ENCODE measurements around the gene PPFIA1.
"Not testable (repeated sequence)": the region's sequence is repeated elsewhere in the genome, so short reads cannot be mapped to it uniquely, and the experiment has no call there.

The PPFIA1 gene

DNA sequence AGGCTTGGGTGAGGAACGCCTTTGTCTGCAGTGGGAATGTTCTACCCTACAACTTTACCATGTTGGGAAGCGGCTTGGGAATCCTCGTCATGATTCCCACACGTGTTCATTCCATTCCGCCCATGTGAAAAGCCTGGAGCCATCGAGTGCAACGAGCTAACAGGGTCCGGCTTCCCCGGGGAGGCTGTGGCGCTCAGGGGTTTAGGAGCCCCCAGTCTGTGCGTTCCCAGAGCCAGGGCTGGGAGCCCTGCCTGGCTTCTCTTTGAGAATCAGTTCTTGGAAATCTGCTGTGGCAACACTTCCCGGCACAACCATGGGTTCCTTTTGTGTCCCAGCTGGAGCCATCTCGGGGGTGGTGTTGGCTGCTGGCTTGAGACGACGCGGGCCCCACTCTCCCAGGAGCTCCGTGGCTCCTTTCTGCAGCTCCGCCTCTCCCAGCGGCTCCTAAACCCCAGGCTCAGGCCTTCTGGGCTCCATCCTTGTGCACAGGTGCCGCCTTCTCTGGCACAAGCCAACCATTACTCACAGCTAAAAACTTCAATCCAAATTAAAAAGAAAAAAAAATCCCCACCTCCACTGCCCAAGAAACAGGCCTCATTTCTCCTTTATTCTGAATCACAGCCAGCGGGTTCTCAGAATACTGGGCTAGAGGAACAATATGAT lies 18.7 kb upstream of the PPFIA1 start:
- Histone ChIP-seq H2BK120ac (ENCODE audit: low read depth, low read length) (no peak overlapping the region), H3K9ac (ENCODE audit: low read length) (no peak overlapping the region), H2BK5ac (ENCODE audit: low read depth, low read length, poor library complexity, severe bottlenecking) (no peak overlapping the region), H2BK12ac (ENCODE audit: low read length in 2 of 2) (no peak overlapping the region), H4K8ac (ENCODE audit: low read length) (no peak overlapping the region), H3K36me3 (ENCODE audit: control insufficient read depth in 1 of 2, insufficient read depth in 2 of 2, low read depth in 1 of 2, low read length in 2 of 2) (no peaks in the 10 kb centered on the region), H3K4me1 (ENCODE audit: control insufficient read depth, insufficient read depth, low read depth, low read length) (peaks cover 13% of the 10 kb centered on the region), H3K9me3 (ENCODE audit: control insufficient read depth, low read length) (no peaks in the 10 kb centered on the region), H3K27ac (ENCODE audit: low read length, poor library complexity, severe bottlenecking) (no peak overlapping the region), H2AFZ (ENCODE audit: low read depth, low read length) (no peak overlapping the region), H2AK5ac (ENCODE audit: low read length, severe bottlenecking) (no peak overlapping the region), H3K27me3 (ENCODE audit: control insufficient read depth in 1 of 2, insufficient read depth in 1 of 2, low read length in 2 of 2) (peaks cover 0 to 2% of the 10 kb centered on the region in 2 experiments), H3K4me3 (ENCODE audit: insufficient read depth in 1 of 2, low read depth in 1 of 2, low read length in 2 of 2) (no peak overlapping the region), H3K23ac (ENCODE audit: low read length in 2 of 2) (no peak overlapping the region), H3K14ac (ENCODE audit: low read length in 2 of 2) (no peak overlapping the region), H3K18ac (ENCODE audit: low read depth in 1 of 2, low read length in 2 of 2) (no peak overlapping the region), H3K79me1 (replicated peaks; ENCODE audit: low read length, poor library complexity, severe bottlenecking) (no peaks in the 10 kb centered on the region), H3K4ac (ENCODE audit: low read depth in 1 of 2, low read length in 2 of 2) (no peak overlapping the region), H3K4me2 (ENCODE audit: low read length, poor library complexity, severe bottlenecking) (no peak overlapping the region), H4K91ac (ENCODE audit: low read length) (no peak overlapping the region), H2BK15ac (ENCODE audit: low read depth, poor library complexity, severe bottlenecking) (no peak overlapping the region)
- WGBS: 84% methylated on average over 21 of the region's 21 CpGs
- no peak for DNase-seq

DNA sequence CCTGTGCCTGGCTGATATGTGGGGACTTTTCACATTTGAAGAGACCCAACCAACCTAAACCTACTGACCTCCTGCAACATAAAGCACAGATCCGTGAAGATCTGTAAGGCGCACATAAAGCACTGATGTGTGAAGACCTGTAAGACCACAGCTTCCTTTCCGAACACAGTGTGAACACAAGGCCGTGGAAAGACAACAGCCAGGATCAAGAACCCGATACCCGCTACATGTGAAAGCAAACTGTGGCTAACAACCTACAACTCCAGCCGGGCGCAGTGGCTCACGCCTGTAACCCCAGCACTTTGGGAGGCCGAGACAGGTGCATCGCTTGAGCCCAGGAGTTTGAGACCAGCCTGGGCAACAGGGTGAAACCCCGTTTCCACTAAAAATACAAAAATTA lies 17.6 kb upstream of the PPFIA1 start:
- no peaks in the 10 kb centered on the region for H3K36me3 ChIP-seq (ENCODE audit: control insufficient read depth in 1 of 2, insufficient read depth in 2 of 2, low read depth in 1 of 2, low read length in 2 of 2)
- no peak overlapping the region for H2BK5ac ChIP-seq (ENCODE audit: low read depth, low read length, poor library complexity, severe bottlenecking)
- no peaks in the 10 kb centered on the region for H3K9me3 ChIP-seq (ENCODE audit: control insufficient read depth, low read length)
- DNase-seq: no peak
- no peak overlapping the region for H4K8ac ChIP-seq (ENCODE audit: low read length)
- H2BK12ac ChIP-seq (ENCODE audit: low read length in 2 of 2): no peak overlapping the region
- H2AK5ac ChIP-seq (ENCODE audit: low read length, severe bottlenecking): no peak overlapping the region
- H3K4ac ChIP-seq (ENCODE audit: low read depth in 1 of 2, low read length in 2 of 2): no peak overlapping the region
- H3K9ac ChIP-seq (ENCODE audit: low read length): no peak overlapping the region
- H3K27ac ChIP-seq (ENCODE audit: low read length, poor library complexity, severe bottlenecking): no peak overlapping the region
- H3K23ac ChIP-seq (ENCODE audit: low read length in 2 of 2): no peak overlapping the region
- 96% methylated on average over 12 of the region's 12 CpGs for WGBS
- H3K18ac ChIP-seq (ENCODE audit: low read depth in 1 of 2, low read length in 2 of 2): no peak overlapping the region
- H2BK120ac ChIP-seq (ENCODE audit: low read depth, low read length): no peak overlapping the region
- H3K14ac ChIP-seq (ENCODE audit: low read length in 2 of 2): no peak overlapping the region
- H2AFZ ChIP-seq (ENCODE audit: low read depth, low read length): no peak overlapping the region
- H3K27me3 ChIP-seq (ENCODE audit: control insufficient read depth in 1 of 2, insufficient read depth in 1 of 2, low read length in 2 of 2): peaks cover 0 to 2% of the 10 kb centered on the region in 2 experiments
- H3K4me2 ChIP-seq (ENCODE audit: low read length, poor library complexity, severe bottlenecking): no peak overlapping the region
- H4K91ac ChIP-seq (ENCODE audit: low read length): no peak overlapping the region
- H3K4me1 ChIP-seq (ENCODE audit: control insufficient read depth, insufficient read depth, low read depth, low read length): peaks cover 9% of the 10 kb centered on the region
- H3K79me1 ChIP-seq (replicated peaks; ENCODE audit: low read length, poor library complexity, severe bottlenecking): no peaks in the 10 kb centered on the region
- H2BK15ac ChIP-seq (ENCODE audit: low read depth, poor library complexity, severe bottlenecking): no peak overlapping the region
- no peak overlapping the region for H3K4me3 ChIP-seq (ENCODE audit: insufficient read depth in 1 of 2, low read depth in 1 of 2, low read length in 2 of 2)

- H3K4me1 ChIP-seq (ENCODE audit: control insufficient read depth, insufficient read depth, low read depth, low read length): peaks cover 7% of the 10 kb centered on the region
- H3K36me3 ChIP-seq (ENCODE audit: control insufficient read depth in 1 of 2, insufficient read depth in 2 of 2, low read depth in 1 of 2, low read length in 2 of 2): no peaks in the 10 kb centered on the region
- H2AK5ac ChIP-seq (ENCODE audit: low read length, severe bottlenecking): no peak overlapping the region
- no peak overlapping the region for H3K4me3 ChIP-seq (ENCODE audit: insufficient read depth in 1 of 2, low read depth in 1 of 2, low read length in 2 of 2)
- H3K79me1 ChIP-seq (replicated peaks; ENCODE audit: low read length, poor library complexity, severe bottlenecking): no peaks in the 10 kb centered on the region
- no peak overlapping the region for H3K23ac ChIP-seq (ENCODE audit: low read length in 2 of 2)
- no peak overlapping the region for H3K18ac ChIP-seq (ENCODE audit: low read depth in 1 of 2, low read length in 2 of 2)
- no peak overlapping the region for H2BK5ac ChIP-seq (ENCODE audit: low read depth, low read length, poor library complexity, severe bottlenecking)
- H3K4ac ChIP-seq (ENCODE audit: low read depth in 1 of 2, low read length in 2 of 2): no peak overlapping the region
- no peak overlapping the region for H2BK15ac ChIP-seq (ENCODE audit: low read depth, poor library complexity, severe bottlenecking)
- H3K9ac ChIP-seq (ENCODE audit: low read length): no peak overlapping the region
- no peak overlapping the region for H2BK12ac ChIP-seq (ENCODE audit: low read length in 2 of 2)
- no peak overlapping the region for H2BK120ac ChIP-seq (ENCODE audit: low read depth, low read length)
- no peak overlapping the region for H3K14ac ChIP-seq (ENCODE audit: low read length in 2 of 2)
- no peak overlapping the region for H4K8ac ChIP-seq (ENCODE audit: low read length)
- H3K27me3 ChIP-seq (ENCODE audit: control insufficient read depth in 1 of 2, insufficient read depth in 1 of 2, low read length in 2 of 2): peaks cover 0 to 2% of the 10 kb centered on the region in 2 experiments
- no peak for DNase-seq
- no peaks in the 10 kb centered on the region for H3K9me3 ChIP-seq (ENCODE audit: control insufficient read depth, low read length)
- H2AFZ ChIP-seq (ENCODE audit: low read depth, low read length): no peak overlapping the region
- no peak overlapping the region for H3K27ac ChIP-seq (ENCODE audit: low read length, poor library complexity, severe bottlenecking)
- no peak overlapping the region for H4K91ac ChIP-seq (ENCODE audit: low read length)
- WGBS: 80% methylated on average over 10 of the region's 12 CpGs
- H3K4me2 ChIP-seq (ENCODE audit: low read length, poor library complexity, severe bottlenecking): no peak overlapping the region
These were observed 14.9 kb upstream of the PPFIA1 start for GRCh38 chr11:70255477-70256116.

DNA sequence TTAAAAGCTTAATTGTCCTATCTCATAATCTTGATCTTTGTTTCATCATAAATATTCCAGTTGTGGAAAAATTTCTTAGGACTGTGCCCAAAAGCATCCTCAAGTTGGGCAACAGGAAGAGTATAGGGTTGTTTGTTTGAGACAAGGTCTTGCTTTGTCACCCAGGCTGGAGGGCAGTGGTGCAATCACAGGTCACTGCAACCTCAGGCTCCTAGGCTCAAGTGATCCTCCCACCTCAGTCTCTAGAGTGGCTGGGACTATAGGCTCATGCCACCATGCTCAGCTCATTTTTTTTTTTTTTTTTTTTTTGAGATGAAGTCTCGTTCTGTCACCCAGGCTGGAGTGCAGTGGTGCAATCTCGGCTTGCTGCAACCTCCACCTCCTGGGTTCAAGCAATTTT lies 11.4 kb upstream of the PPFIA1 start:
- no CpG with 5 or more reads among the region's 2 CpGs for WGBS
- not testable (repeated sequence) for H2BK15ac ChIP-seq (ENCODE audit: low read depth, poor library complexity, severe bottlenecking); H3K79me1 ChIP-seq (replicated peaks; ENCODE audit: low read length, poor library complexity, severe bottlenecking); H3K14ac ChIP-seq (ENCODE audit: low read length in 2 of 2); H3K27me3 ChIP-seq (ENCODE audit: control insufficient read depth in 1 of 2, insufficient read depth in 1 of 2, low read length in 2 of 2); H4K91ac ChIP-seq (ENCODE audit: low read length); H3K4ac ChIP-seq (ENCODE audit: low read depth in 1 of 2, low read length in 2 of 2); DNase-seq; H3K18ac ChIP-seq (ENCODE audit: low read depth in 1 of 2, low read length in 2 of 2); H3K4me1 ChIP-seq (ENCODE audit: control insufficient read depth, insufficient read depth, low read depth, low read length); H3K9me3 ChIP-seq (ENCODE audit: control insufficient read depth, low read length); H3K4me3 ChIP-seq (ENCODE audit: insufficient read depth in 1 of 2, low read depth in 1 of 2, low read length in 2 of 2); H4K8ac ChIP-seq (ENCODE audit: low read length); H2AFZ ChIP-seq (ENCODE audit: low read depth, low read length); H2BK5ac ChIP-seq (ENCODE audit: low read depth, low read length, poor library complexity, severe bottlenecking); H3K36me3 ChIP-seq (ENCODE audit: control insufficient read depth in 1 of 2, insufficient read depth in 2 of 2, low read depth in 1 of 2, low read length in 2 of 2); H3K4me2 ChIP-seq (ENCODE audit: low read length, poor library complexity, severe bottlenecking); H3K9ac ChIP-seq (ENCODE audit: low read length); H3K23ac ChIP-seq (ENCODE audit: low read length in 2 of 2); H2BK12ac ChIP-seq (ENCODE audit: low read length in 2 of 2); H2AK5ac ChIP-seq (ENCODE audit: low read length, severe bottlenecking); H2BK120ac ChIP-seq (ENCODE audit: low read depth, low read length); H3K27ac ChIP-seq (ENCODE audit: low read length, poor library complexity, severe bottlenecking)

Data from mesenchymal stem cell (in vitro differentiated cells and primary cell).